CD4-positive, CD25-positive, alpha-beta regulatory T cell (primary cell): ENCODE measurements around the gene SHISA5. TPM values are rescaled to one million over a fixed set of nuclear protein-coding genes. Genes with fewer than 3 reads are reported as not detected.
A peak's percentile ranks its signal among the peaks of the same experiment; 100 is the strongest.
"Not testable (repeated sequence)": the region's sequence is repeated elsewhere in the genome, so short reads cannot be mapped to it uniquely, and the experiment has no call there.

Experiments used
- ATAC-seq, 2 donors: fragments of 150-1000 bp; cut with Tn5 transposase; one replicate each; pipeline ENCODE4 v1.10.0; 2021; ENCODE audit warnings: low read depth in 2 of 2, moderate number of reproducible peaks in 2 of 2, moderate library complexity in 1 of 2
- DNase-seq, 3 donors: peaks; one replicate each; pipeline versions ENCODE4 v3.0.0 to v3.0.0-alpha.2; 2012 to 2022; ENCODE audit warnings: mixed read lengths in 1 of 3
- H3K27ac ChIP-seq: one replicate; pipeline ENCODE4 v1.7.0; 2013; ENCODE audit warnings: mild to moderate bottlenecking, low read length; ENCODE audit not compliant: insufficient read depth, poor library complexity, severe bottlenecking
- H3K27me3 ChIP-seq: one replicate; pipeline ENCODE4 v1.7.0; 2013; ENCODE audit warnings: low read length; ENCODE audit not compliant: control insufficient read depth, insufficient read depth
- H3K36me3 ChIP-seq: one replicate; pipeline ENCODE4 v1.7.0; 2013; ENCODE audit warnings: mild to moderate bottlenecking, low read length, moderate library complexity; ENCODE audit not compliant: control insufficient read depth, insufficient read depth
- H3K4me1 ChIP-seq: 2 replicates; pipeline ENCODE4 v1.7.0; 2013; ENCODE audit warnings: mild to moderate bottlenecking, low read length; ENCODE audit not compliant: insufficient read depth, control insufficient read depth, poor library complexity, severe bottlenecking
- H3K4me3 ChIP-seq: one replicate; pipeline ENCODE4 v1.7.0; 2013; ENCODE audit warnings: low read depth, mild to moderate bottlenecking, low read length, moderate library complexity
- H3K9me3 ChIP-seq, 2 experiments: 1 replicate in 1 of 2; 2 replicates in 1 of 2; pipeline ENCODE4 v1.7.0; 2013; ENCODE audit warnings: low read length in 2 of 2, mild to moderate bottlenecking in 1 of 2, moderate library complexity in 1 of 2; ENCODE audit not compliant: control insufficient read depth in 2 of 2
- H3K27ac Mint-ChIP-seq, 3 donors: one replicate each; pipeline ENCODE4 v1.8.0; 2020 to 2022; ENCODE audit warnings: mild to moderate bottlenecking in 3 of 3, mixed read lengths in 3 of 3, moderate library complexity in 2 of 3
- H3K27me3 Mint-ChIP-seq: one replicate; pipeline ENCODE4 v1.8.0; 2022; ENCODE audit warnings: mild to moderate bottlenecking, mixed read lengths
- H3K36me3 Mint-ChIP-seq: one replicate; pipeline ENCODE4 v1.8.0; 2020; ENCODE audit warnings: mixed read lengths
- H3K4me1 Mint-ChIP-seq, 4 donors: one replicate each; pipeline ENCODE4 v1.8.0; 2020 to 2022; ENCODE audit warnings: mixed read lengths in 4 of 4, mild to moderate bottlenecking in 1 of 4
- H3K4me3 Mint-ChIP-seq, 4 donors: one replicate each; pipeline ENCODE4 v1.8.0; 2020 to 2022; ENCODE audit warnings: mild to moderate bottlenecking in 4 of 4, mixed read lengths in 4 of 4, moderate library complexity in 3 of 4
- H3K9me3 Mint-ChIP-seq, 7 donors: one replicate each; pipeline ENCODE4 v1.8.0; 2020 to 2022; ENCODE audit warnings: mixed read lengths in 7 of 7, mild to moderate bottlenecking in 3 of 7, moderate library complexity in 2 of 7
- polyA plus RNA-seq, 4 donors: library from polyadenylated mRNA; unstranded; fragments of 300-500 nt; fragmentation: Illumina TruSeq; gene quantifications; one replicate each; pipeline ENCODE4 v1.2.3, GENCODE V29; 2021
- total RNA-seq: library from RNA; stranded (reverse); gene quantifications from one replicate; pipeline ENCODE4 v1.2.3, GENCODE V29; 2022

Gene SHISA5
- total and polyA plus RNA-seq, 5 donors from 2014 or later, result 197 to 598 (median 417) TPM

- Mint-ChIP-seq H3K4me3 (no peak overlapping the region), H3K4me1 (peaks cover 0 to under 1% (median 0%) of the 10 kb centered on the region in 4 donors), H3K27ac (no peak overlapping the region), H3K9me3 (no peaks in the 10 kb centered on the region), H3K36me3 (peaks cover 4% of the 10 kb centered on the region), H3K27me3 (no peaks in the 10 kb centered on the region)
- Histone ChIP-seq H3K27me3 (no peaks in the 10 kb centered on the region), H3K4me3 (no peak overlapping the region), H3K9me3 (no peaks in the 10 kb centered on the region), H3K36me3 (no peaks in the 10 kb centered on the region), H3K4me1 (no peaks in the 10 kb centered on the region), H3K27ac (no peak overlapping the region)
- ATAC-seq (no peak), DNase-seq (no peak)
Observed at GRCh38 chr3:48486952-48487351, 17.0 kb downstream of the SHISA5 start.

- Mint-ChIP-seq H3K4me1 (peaks cover 5 to 29% (median 18%) of the 10 kb centered on the region in 4 donors), H3K4me3 (peak overlapping the region in 1 of 4 donors; percentile 80)
- DNase-seq, H3K27me3 Mint-ChIP-seq, H3K9me3 Mint-ChIP-seq, ATAC-seq, H3K36me3 Mint-ChIP-seq, H3K9me3 ChIP-seq, H3K4me3 ChIP-seq, H3K27ac ChIP-seq, H3K27me3 ChIP-seq, H3K36me3 ChIP-seq, H3K27ac Mint-ChIP-seq: not testable (repeated sequence)
- peaks cover 27% of the 10 kb centered on the region for H3K4me1 ChIP-seq
Observed at GRCh38 chr3:48482822-48483221, 21.2 kb downstream of the SHISA5 start.

- not testable (repeated sequence) for H3K4me3 ChIP-seq, H3K9me3 Mint-ChIP-seq, DNase-seq, H3K27me3 Mint-ChIP-seq, H3K9me3 ChIP-seq, H3K27me3 ChIP-seq, H3K4me3 Mint-ChIP-seq, H3K36me3 ChIP-seq, H3K27ac ChIP-seq, ATAC-seq, H3K36me3 Mint-ChIP-seq, H3K27ac Mint-ChIP-seq
- H3K4me1 ChIP-seq, result peaks cover 45% of the 10 kb centered on the region
- H3K4me1 Mint-ChIP-seq, result peaks cover 5 to 46% (median 23%) of the 10 kb centered on the region in 4 donors
Observed at GRCh38 chr3:48480891-48481290, 23.1 kb downstream of the SHISA5 start.

GRCh38 chr3:48478626-48479555 lies 25.1 kb downstream of the SHISA5 start:
- Histone ChIP-seq H3K36me3 (peaks cover 8% of the 10 kb centered on the region), H3K27me3 (no peaks in the 10 kb centered on the region), H3K4me1 (peaks cover 53% of the 10 kb centered on the region), H3K27ac (peak overlapping the region; percentile 77), H3K9me3 (no peaks in the 10 kb centered on the region), H3K4me3 (peak overlapping the region; percentile 84)
- Mint-ChIP-seq H3K27ac (peak overlapping the region; percentile 93 to 100 (median 99)), H3K4me3 (peak overlapping the region; percentile 91 to 94 (median 92)), H3K36me3 (peaks cover 6% of the 10 kb centered on the region), H3K9me3 (peaks cover 0 to 3% (median 0%) of the 10 kb centered on the region in 7 donors), H3K4me1 (peaks cover 5 to 59% (median 30%) of the 10 kb centered on the region in 4 donors), H3K27me3 (no peaks in the 10 kb centered on the region)
- peak; percentile 36 to 87 (median 86) for DNase-seq
- ATAC-seq, result peak; percentile 87 to 90

- Mint-ChIP-seq H3K9me3 (peaks cover 0 to 3% (median 0%) of the 10 kb centered on the region in 7 donors), H3K27me3 (no peaks in the 10 kb centered on the region), H3K27ac (peak overlapping the region; percentile 93 to 100 (median 99)), H3K4me3 (peak overlapping the region; percentile 91 to 94 (median 92)), H3K4me1 (peaks cover 6 to 67% (median 37%) of the 10 kb centered on the region in 4 donors), H3K36me3 (peaks cover 6% of the 10 kb centered on the region)
- Histone ChIP-seq H3K4me1 (peaks cover 60% of the 10 kb centered on the region), H3K27ac (peak overlapping the region; percentile 77), H3K9me3 (no peaks in the 10 kb centered on the region), H3K4me3 (peak overlapping the region; percentile 84), H3K36me3 (peaks cover 8% of the 10 kb centered on the region), H3K27me3 (no peaks in the 10 kb centered on the region)
- no peak for DNase-seq
- no peak for ATAC-seq
Observed at GRCh38 chr3:48477959-48478520, 25.9 kb downstream of the SHISA5 start.

- Mint-ChIP-seq H3K4me1 (peaks cover 10 to 72% (median 41%) of the 10 kb centered on the region in 4 donors), H3K36me3 (peaks cover 6% of the 10 kb centered on the region), H3K27ac (peak overlapping the region; percentile 93 to 100 (median 99)), H3K4me3 (peak overlapping the region; percentile 41 to 83 (median 54)), H3K27me3 (no peaks in the 10 kb centered on the region), H3K9me3 (peaks cover 0 to 3% (median 0%) of the 10 kb centered on the region in 7 donors)
- H3K27ac ChIP-seq, result peak overlapping the region; percentile 33
- DNase-seq, result no peak
- no peaks in the 10 kb centered on the region for H3K9me3 ChIP-seq
- H3K4me3 ChIP-seq, result no peak overlapping the region
- no peak for ATAC-seq
- H3K4me1 ChIP-seq, result peaks cover 73% of the 10 kb centered on the region
- peaks cover 8% of the 10 kb centered on the region for H3K36me3 ChIP-seq
- no peaks in the 10 kb centered on the region for H3K27me3 ChIP-seq
Observed at GRCh38 chr3:48476426-48477053, 27.4 kb downstream of the SHISA5 start.

GRCh38 chr3:48475188-48475587 lies 28.8 kb downstream of the SHISA5 start:
- no peak for DNase-seq
- peaks cover 83% of the 10 kb centered on the region for H3K4me1 ChIP-seq
- peaks cover 7 to 79% (median 39%) of the 10 kb centered on the region in 4 donors for H3K4me1 Mint-ChIP-seq
- H3K36me3 Mint-ChIP-seq, result peaks cover 6% of the 10 kb centered on the region
- H3K9me3 ChIP-seq, result no peaks in the 10 kb centered on the region
- peak overlapping the region; percentile 61 to 93 (median 82) for H3K27ac Mint-ChIP-seq
- H3K4me3 Mint-ChIP-seq, result peak overlapping the region in 1 of 4 donors; percentile 59
- no peaks in the 10 kb centered on the region for H3K27me3 ChIP-seq
- H3K36me3 ChIP-seq, result peaks cover 8% of the 10 kb centered on the region
- no peaks in the 10 kb centered on the region for H3K27me3 Mint-ChIP-seq
- ATAC-seq, result no peak
- H3K4me3 ChIP-seq, result no peak overlapping the region
- peak overlapping the region; percentile 33 for H3K27ac ChIP-seq
- peaks cover 0 to 3% (median 0%) of the 10 kb centered on the region in 7 donors for H3K9me3 Mint-ChIP-seq
